Endothelial cell (in vitro differentiated cells): ENCODE results near the gene PCYOX1L. TPM values are rescaled to one million over a fixed set of nuclear protein-coding genes. Genes with fewer than 3 reads are reported as not detected.

Source experiments
- DNase-seq: peaks from one replicate; pipeline ENCODE4 v3.0.0; 2021; ENCODE audit warnings: low spot score
- H3K27ac Mint-ChIP-seq: one replicate; pipeline ENCODE4 v1.8.0; 2021; ENCODE audit warnings: mixed read lengths, inconsistent platforms; ENCODE audit not compliant: unreplicated experiment
- H3K27me3 Mint-ChIP-seq: one replicate; pipeline ENCODE4 v1.8.0; 2021; ENCODE audit warnings: mild to moderate bottlenecking, moderate library complexity, mixed read lengths, inconsistent platforms; ENCODE audit not compliant: unreplicated experiment
- H3K36me3 Mint-ChIP-seq: one replicate; pipeline ENCODE4 v1.8.0; 2021; ENCODE audit warnings: mild to moderate bottlenecking, low read depth, mixed read lengths, inconsistent platforms; ENCODE audit not compliant: unreplicated experiment
- H3K4me1 Mint-ChIP-seq: one replicate; pipeline ENCODE4 v1.8.0; 2021; ENCODE audit warnings: mild to moderate bottlenecking, mixed read lengths, inconsistent platforms; ENCODE audit not compliant: unreplicated experiment
- H3K4me3 Mint-ChIP-seq: one replicate; pipeline ENCODE4 v1.8.0; 2021; ENCODE audit warnings: mild to moderate bottlenecking, mixed read lengths, inconsistent platforms; ENCODE audit not compliant: unreplicated experiment
- H3K9me3 Mint-ChIP-seq: one replicate; pipeline ENCODE4 v1.8.0; 2021; ENCODE audit warnings: mixed read lengths, inconsistent platforms; ENCODE audit not compliant: unreplicated experiment
- total RNA-seq: library from RNA; stranded (reverse); fragmentation: NEBNext Ultra II Directional; extraction: Animal tissue kit (Norgen Biotek cat#: 25700); gene quantifications from one replicate; pipeline ENCODE4 v1.2.1, GENCODE V29; 2021; ENCODE audit not compliant: unreplicated experiment
- TF ChIP-seq, protein P1 (sequence below): fragments of 200-600 bp; sonication (generic); IDR thresholded peaks from one replicate; pipeline ENCODE4 v1.5.0; 2021; ENCODE audit warnings: antibody characterized with exemption; ENCODE audit not compliant: unreplicated experiment

Gene PCYOX1L
- total RNA-seq, 1 donor from 2014 or later = 18.3 TPM

DNA sequence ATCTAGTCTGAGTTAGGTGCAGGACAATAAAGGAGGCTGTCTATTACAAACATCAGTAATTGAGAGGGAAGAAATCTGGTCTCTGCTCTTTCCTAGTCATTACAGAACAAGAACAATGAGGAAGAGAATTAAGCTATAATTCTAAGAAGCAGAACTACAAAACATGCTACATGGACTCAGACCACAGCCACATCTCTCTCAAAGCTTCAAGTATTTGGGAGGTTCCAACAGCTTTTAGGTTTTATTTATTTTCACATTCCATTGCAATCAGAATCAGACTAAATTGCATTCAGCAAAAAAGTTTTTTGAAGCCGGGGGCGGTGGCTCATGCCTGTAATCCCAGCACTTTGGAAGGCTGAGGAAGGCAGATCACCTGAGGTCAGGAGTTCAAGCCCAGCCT, 13.7 kb upstream of the PCYOX1L start:
- TF ChIP-seq, protein P1, sequence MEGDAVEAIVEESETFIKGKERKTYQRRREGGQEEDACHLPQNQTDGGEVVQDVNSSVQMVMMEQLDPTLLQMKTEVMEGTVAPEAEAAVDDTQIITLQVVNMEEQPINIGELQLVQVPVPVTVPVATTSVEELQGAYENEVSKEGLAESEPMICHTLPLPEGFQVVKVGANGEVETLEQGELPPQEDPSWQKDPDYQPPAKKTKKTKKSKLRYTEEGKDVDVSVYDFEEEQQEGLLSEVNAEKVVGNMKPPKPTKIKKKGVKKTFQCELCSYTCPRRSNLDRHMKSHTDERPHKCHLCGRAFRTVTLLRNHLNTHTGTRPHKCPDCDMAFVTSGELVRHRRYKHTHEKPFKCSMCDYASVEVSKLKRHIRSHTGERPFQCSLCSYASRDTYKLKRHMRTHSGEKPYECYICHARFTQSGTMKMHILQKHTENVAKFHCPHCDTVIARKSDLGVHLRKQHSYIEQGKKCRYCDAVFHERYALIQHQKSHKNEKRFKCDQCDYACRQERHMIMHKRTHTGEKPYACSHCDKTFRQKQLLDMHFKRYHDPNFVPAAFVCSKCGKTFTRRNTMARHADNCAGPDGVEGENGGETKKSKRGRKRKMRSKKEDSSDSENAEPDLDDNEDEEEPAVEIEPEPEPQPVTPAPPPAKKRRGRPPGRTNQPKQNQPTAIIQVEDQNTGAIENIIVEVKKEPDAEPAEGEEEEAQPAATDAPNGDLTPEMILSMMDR = no peak
- Mint-ChIP-seq H3K9me3 (peaks cover 6% of the 10 kb centered on the region), H3K36me3 (peaks cover 44% of the 10 kb centered on the region), H3K4me3 (peak overlapping the region; percentile 53), H3K27ac (peak overlapping the region; percentile 97), H3K27me3 (peaks cover 21% of the 10 kb centered on the region), H3K4me1 (peaks cover 58% of the 10 kb centered on the region)
- no peak for DNase-seq

DNA sequence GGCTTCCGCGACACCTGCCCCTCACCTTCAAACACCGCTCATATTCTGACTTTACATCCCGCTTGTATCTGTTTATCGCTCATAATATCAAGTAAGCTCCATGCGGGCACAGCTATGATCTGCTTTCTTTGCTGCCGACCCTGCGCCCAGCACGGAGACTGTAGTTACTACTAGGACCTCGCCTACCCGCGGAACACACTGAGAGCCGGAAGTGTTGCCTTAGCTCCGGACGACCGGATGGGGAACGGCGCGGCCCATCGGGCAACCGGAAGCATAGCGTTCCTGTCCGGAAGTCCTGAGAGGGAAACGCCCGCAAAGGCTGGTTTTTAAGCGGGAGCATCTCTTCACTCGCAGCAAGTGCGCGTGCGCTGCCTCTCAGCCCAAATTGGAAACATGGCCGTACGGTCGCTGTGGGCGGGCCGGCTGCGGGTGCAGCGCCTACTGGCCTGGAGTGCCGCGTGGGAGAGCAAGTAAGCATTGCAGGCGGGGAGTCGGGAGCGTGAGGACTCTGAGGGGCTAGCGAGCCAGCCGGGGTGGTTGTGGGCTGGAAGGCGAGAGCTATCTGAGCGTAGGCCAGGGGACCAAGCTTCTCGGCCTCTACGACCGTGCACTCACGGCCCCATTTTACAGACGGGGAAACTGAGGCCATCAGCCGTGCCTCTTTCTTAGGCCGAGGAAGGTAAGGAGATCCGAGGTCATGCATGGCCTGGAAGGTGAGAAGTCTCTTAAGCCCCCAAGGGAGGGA, 12.5 kb upstream of the PCYOX1L start, which contains the start of gene GRPEL2:
TSS of gene GRPEL2 (plus strand) at position 353 of the 745 bp plus-strand sequence. CDS start at position 394, 41 bp downstream.
- Mint-ChIP-seq H3K9me3 (peaks cover 6% of the 10 kb centered on the region), H3K36me3 (peaks cover 43% of the 10 kb centered on the region), H3K27me3 (peaks cover 19% of the 10 kb centered on the region), H3K4me3 (peak within 1 kb of the TSS; percentile 91), H3K4me1 (peaks cover 54% of the 10 kb centered on the region), H3K27ac (peak within 1 kb of the TSS; percentile 97)
- TF ChIP-seq, protein P1 = no peak
- DNase-seq = peak; percentile 92

DNA sequence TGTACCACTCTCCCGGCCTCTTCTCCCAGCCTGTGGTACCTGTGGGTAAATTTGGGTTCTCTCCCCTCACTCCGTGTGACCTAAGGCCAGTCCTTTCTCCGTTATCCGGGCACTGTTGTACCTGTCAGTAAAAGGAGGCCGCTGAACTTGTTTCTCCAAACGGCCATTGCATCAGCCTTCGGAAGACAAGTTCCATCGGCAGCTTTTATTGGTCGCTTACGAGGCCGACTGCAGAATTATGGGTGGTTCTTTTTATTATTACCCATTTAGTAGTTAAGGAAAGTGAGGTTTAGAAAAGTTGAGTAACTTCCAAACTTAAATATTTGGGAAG, 12.0 kb upstream of the PCYOX1L start:
- H3K4me3 Mint-ChIP-seq = peak overlapping the region; percentile 91
- H3K9me3 Mint-ChIP-seq = peaks cover 6% of the 10 kb centered on the region
- peaks cover 53% of the 10 kb centered on the region for H3K4me1 Mint-ChIP-seq
- H3K27me3 Mint-ChIP-seq = peaks cover 19% of the 10 kb centered on the region
- DNase-seq = no peak
- H3K27ac Mint-ChIP-seq = peak overlapping the region; percentile 57
- peaks cover 43% of the 10 kb centered on the region for H3K36me3 Mint-ChIP-seq
- TF ChIP-seq, protein P1 = no peak

DNA sequence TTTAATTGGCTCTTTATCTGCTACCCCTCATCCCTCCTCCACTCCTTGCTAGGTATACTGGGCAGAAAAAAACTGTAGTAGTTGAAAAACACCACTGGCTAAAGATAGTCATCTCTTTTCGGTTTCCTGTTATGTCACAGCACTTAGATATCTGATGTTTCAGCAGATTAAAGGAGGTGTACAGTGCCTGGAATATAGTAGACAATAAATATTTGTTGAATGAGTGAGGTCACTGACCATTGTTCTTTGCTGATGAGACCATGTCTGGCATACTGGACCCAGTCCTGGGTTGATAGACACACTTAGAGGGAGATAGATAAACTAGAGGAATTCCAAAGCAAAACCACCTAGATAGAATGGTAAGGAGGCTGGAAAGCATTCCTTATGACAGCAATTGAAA, 9.3 kb upstream of the PCYOX1L start:
- Mint-ChIP-seq H3K4me3 (peak overlapping the region; percentile 61), H3K9me3 (peaks cover 6% of the 10 kb centered on the region), H3K27ac (peak overlapping the region; percentile 14), H3K4me1 (peaks cover 50% of the 10 kb centered on the region), H3K27me3 (peaks cover 14% of the 10 kb centered on the region), H3K36me3 (peaks cover 44% of the 10 kb centered on the region)
- no peak for DNase-seq
- TF ChIP-seq, protein P1 = no peak

DNA sequence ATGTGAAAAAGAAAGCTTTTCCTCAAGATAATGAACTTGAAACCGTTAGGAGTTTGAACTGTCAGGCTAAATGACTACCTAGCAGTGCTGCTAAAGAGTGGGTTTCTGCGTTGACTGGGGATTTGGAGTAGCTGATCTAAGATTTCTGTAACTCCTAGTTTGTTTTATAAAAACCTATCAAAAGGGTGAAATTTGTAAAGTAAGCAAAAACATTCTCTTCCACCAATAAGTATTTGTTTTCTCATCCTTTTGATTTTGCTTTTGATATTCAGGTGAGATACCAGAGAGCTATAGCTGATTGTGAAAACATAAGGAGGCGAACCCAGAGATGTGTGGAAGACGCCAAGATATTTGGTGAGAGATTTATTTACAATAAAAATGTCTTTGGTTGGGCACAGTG, 8.5 kb upstream of the PCYOX1L start:
- Mint-ChIP-seq H3K4me3 (peak overlapping the region; percentile 50), H3K27me3 (peaks cover 14% of the 10 kb centered on the region), H3K27ac (no peak overlapping the region), H3K9me3 (peaks cover 6% of the 10 kb centered on the region), H3K36me3 (peaks cover 44% of the 10 kb centered on the region), H3K4me1 (peaks cover 41% of the 10 kb centered on the region)
- TF ChIP-seq, protein P1 = no peak
- DNase-seq = no peak
